Posterior vena cava (tissue), 2 donors: ENCODE measurements around the gene ATP5F1D. TPM values are rescaled to one million over a fixed set of nuclear protein-coding genes. Genes with fewer than 3 reads are reported as not detected.
A peak's percentile ranks its signal among the peaks of the same experiment; 100 is the strongest.
"Not testable (repeated sequence)": the region's sequence is repeated elsewhere in the genome, so short reads cannot be mapped to it uniquely, and the experiment has no call there.

Experiments used
- DNase-seq: peaks from one replicate; pipeline ENCODE4 v3.0.0-alpha.2; 2020; ENCODE audit warnings: low spot score
- intact Hi-C, 2 donors: fragments of 100-400 bp; cut with DNase I; formaldehyde crosslinking; loops; one replicate each; pipeline versions ENCODE4 v1.14.1 to v1.14.2; 2022 to 2023
- long read RNA-seq, 2 donors: library from polyadenylated mRNA; unstranded; transcript quantifications; one replicate each; pipeline ENCODE4 v2.0.0, GENCODE V29; 2020 to 2021
- total RNA-seq, 2 donors: library from RNA; stranded (reverse); fragmentation: NEBNext Ultra II Directional; extraction: Animal tissue kit (Norgen Biotek cat#: 25700); gene quantifications; one replicate each; pipeline ENCODE4 v1.2.1, GENCODE V29; 2021
- donor health status: DM: yes; HTN: yes; CAD: no.
- donor health status: DM: yes; HTN: yes; CAD: no.

Gene ATP5F1D
- 100 to 1,000 TPM; 125 to 137 TPM for total RNA-seq
- long read RNA-seq, donor 1, transcript ATP5F1D-202 (5 exons, 704 nt), result major isoform, 23 of 43 reads
- long read RNA-seq, donor 1, transcript ATP5F1D-201 (4 exons, 997 nt), result minor isoform, 16 of 43 reads
- long read RNA-seq, donor 1, partial matches to known transcripts, result 0 of 43 reads
- long read RNA-seq, donor 1, other reads (novel, unspliced or antisense), result 0 of 43 reads
- long read RNA-seq, donor 2, transcript ATP5F1D-201 (4 exons, 997 nt), result major isoform, 27 of 49 reads
- long read RNA-seq, donor 2, transcript ATP5F1D-202 (5 exons, 704 nt), result minor isoform, 16 of 49 reads
- long read RNA-seq, donor 2, partial matches to known transcripts, result 2 of 49 reads
- long read RNA-seq, donor 2, other reads (novel, unspliced or antisense), result 1 of 49 reads

GRCh38 chr19:1241417-1242095 is at the start of gene ATP5F1D:
TSS of gene ATP5F1D (plus strand) at chr19:1241751. CDS start at chr19:1241851, 100 bp downstream.
- intact Hi-C loops, result no loop called here
- DNase-seq, result peak; percentile 98

- intact Hi-C loops, result no loop called here
- no peak for DNase-seq
Measured at GRCh38 chr19:1199531-1199930, 42.0 kb upstream of the ATP5F1D start.

DNA sequence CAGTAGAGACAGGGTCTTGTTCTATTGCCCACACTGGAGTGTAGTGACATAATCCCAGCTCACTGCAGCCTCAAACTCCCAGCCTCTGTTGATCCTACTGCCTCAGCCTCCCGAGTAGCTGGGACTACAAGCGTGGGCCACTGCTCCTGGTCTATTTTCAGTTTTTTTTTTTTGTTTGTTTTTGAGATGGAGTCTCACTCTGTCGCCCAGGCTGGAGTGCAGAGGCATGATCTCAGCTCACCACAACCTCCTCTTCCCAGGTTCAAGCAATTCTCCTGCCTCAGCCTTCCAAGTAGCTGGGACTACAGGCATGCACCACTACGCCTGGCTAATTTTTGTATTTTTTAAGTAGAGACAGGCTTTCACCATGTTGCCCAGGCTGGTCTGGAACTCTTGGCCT is 40.9 kb upstream of the ATP5F1D start:
- intact Hi-C loops, DNase-seq: not testable (repeated sequence)

GRCh38 chr19:1205114-1206099 is 36.1 kb upstream of the ATP5F1D start, which contains the start of gene STK11:
TSS of gene STK11 (plus strand) at chr19:1205778. CDS start at chr19:1206914, 1,136 bp downstream.
- intact Hi-C loops, result no loop called here
- DNase-seq, result peak; percentile 100

DNA sequence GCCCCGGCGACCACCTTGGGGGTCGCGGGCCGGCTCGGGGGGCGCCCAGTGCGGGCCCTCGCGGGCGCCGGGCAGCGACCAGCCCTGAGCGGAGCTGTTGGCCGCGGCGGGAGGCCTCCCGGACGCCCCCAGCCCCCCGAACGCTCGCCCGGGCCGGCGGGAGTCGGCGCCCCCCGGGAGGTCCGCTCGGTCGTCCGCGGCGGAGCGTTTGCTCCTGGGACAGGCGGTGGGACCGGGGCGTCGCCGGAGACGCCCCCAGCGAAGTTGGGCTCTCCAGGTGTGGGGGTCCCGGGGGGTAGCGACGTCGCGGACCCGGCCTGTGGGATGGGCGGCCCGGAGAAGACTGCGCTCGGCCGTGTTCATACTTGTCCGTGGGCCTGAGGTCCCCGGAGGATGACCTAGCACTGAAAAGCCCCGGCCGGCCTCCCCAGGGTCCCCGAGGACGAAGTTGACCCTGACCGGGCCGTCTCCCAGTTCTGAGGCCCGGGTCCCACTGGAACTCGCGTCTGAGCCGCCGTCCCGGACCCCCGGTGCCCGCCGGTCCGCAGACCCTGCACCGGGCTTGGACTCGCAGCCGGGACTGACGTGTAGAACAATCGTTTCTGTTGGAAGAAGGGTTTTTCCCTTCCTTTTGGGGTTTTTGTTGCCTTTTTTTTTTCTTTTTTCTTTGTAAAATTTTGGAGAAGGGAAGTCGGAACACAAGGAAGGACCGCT is 35.2 kb upstream of the ATP5F1D start:
- intact Hi-C loops, result no loop called here

DNA sequence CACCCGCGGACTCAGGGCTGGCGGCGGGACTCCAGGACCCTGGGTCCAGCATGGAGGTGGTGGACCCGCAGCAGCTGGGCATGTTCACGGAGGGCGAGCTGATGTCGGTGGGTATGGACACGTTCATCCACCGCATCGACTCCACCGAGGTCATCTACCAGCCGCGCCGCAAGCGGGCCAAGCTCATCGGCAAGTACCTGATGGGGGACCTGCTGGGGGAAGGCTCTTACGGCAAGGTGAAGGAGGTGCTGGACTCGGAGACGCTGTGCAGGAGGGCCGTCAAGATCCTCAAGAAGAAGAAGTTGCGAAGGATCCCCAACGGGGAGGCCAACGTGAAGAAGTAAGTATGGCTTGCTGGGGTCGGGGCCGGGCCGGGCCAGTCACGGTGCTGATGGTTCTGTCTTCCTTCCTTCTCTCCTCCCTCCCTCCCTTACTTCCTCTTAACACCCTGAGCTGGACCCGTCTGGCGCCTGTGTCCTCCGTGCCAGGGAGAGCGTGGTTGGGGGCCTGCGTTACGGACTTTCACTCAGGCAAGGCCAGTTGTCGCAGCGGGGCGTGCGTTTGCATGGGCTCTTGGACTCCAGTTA is 34.6 kb upstream of the ATP5F1D start:
- peak; percentile 89 for DNase-seq
- intact Hi-C loops, result no loop called here

More for the DNA sequence above, 35.2 kb upstream of the ATP5F1D start:
- peak; percentile 84 for DNase-seq

- DNase-seq, intact Hi-C loops: not testable (repeated sequence)
Measured at GRCh38 chr19:1208830-1209229, 32.7 kb upstream of the ATP5F1D start.

DNA sequence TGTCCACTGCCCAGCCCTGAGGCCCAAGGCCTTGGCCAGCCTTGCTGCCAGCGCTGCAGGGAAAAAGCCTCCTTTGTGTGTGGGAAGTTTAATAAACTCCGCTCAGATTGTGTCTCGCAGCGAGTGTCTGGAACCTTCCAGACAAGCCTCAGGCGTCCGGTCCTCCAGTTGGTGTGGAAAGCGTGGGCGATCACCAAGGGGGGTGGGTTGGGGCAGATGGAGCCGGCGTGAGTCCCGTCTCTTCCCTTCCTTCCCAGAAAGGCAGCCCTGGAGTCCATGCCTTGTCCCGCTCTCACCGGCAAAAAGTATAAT is 31.4 kb upstream of the ATP5F1D start:
- intact Hi-C loops, result no loop called here
- no peak for DNase-seq

- intact Hi-C loops, result no loop called here
- DNase-seq, result no peak
Measured at GRCh38 chr19:1211494-1212234, 29.9 kb upstream of the ATP5F1D start.

DNA sequence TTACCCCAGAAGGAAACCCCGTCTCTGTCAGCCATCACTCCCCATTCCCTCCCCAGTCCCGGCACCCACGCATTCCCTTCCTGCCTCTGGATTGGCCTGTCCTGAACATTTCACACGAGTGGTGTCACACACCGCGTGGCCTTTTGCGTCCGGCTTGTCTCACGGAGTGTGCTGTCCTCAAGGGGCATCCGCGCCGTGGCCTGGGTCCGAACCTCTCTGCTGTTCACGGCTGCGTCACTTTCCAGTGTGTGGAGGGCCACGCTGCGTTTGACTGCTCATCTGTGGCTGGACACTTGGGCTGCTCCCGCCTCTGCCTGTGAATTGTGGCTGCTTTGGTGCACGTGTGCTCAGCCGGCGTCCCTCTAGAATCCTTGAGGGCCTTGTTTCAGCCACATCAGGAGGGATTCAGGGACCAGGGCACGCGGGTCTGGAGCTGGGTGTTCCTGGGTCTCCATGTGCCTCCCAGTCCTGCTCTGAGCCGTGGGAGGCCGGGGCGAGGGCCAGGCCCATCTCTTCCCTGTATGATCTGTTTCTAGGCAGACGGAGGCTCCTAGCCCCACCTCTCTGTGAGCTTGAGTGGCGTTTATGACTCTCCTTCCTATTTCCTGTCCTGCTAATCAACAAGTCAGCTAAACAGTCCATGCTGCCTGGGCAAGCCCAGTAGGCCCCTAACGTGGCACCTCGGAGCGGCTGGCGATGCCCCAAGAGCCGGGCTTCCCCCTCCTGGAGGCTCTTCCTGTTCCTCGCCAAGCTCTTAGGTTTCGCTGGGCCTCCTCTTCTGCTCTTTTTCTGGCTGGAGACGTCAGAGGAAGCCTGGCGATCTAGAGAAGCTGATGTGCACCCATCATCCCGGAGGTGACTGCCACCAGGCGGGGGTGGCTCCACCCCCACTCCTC is 27.9 kb upstream of the ATP5F1D start:
- peak; percentile 95 for DNase-seq
- intact Hi-C loops, result no loop called here

- intact Hi-C loops, result no loop called here
- no peak for DNase-seq
Measured at GRCh38 chr19:1214299-1214861, 27.2 kb upstream of the ATP5F1D start.

GRCh38 chr19:1214862-1215731 is 26.5 kb upstream of the ATP5F1D start:
- intact Hi-C loops, result no loop called here
- peak; percentile 86 for DNase-seq

DNA sequence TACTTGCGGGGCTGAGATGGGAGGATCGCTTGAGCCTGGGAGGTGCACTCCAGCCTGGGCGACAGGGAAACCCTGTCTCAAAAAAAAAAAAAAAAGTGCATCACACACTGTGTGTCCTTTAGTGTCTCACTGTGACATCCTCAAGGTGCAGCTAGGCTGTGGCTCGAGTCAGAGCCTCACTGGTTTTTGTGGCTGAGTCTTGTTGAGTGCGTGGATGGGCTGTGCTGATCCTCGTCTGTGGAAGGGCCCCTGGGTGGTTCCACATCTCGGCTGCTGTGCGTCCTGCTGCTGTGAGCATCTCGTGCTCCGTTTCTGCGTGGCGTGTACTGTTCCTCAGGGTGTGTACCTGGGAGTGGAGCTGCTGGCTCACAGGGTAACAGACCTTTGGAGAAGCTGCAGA is 24.8 kb upstream of the ATP5F1D start:
- DNase-seq, result no peak
- intact Hi-C loops, result no loop called here

DNA sequence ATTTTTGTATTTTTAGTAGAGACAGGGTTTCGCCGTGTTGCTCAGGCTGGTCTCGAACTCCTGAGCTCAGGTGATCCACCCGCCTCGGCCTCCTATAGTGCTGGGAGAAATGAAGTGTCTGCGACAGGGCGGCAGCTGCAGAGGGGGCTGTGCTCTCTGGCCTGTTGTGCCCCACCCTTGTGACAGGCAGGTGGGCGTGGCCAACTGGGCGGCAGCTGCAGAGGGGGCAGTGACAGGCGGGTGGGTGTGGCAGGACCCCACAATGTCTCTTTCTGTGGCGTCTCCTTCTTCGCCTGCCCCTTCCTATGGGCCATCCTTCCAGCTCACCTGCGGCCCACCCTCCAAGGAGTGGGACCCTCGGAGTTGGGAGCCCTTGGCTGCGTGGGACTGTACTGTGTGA is 24.2 kb upstream of the ATP5F1D start:
- intact Hi-C loops, result no loop called here
- DNase-seq, result no peak

DNA sequence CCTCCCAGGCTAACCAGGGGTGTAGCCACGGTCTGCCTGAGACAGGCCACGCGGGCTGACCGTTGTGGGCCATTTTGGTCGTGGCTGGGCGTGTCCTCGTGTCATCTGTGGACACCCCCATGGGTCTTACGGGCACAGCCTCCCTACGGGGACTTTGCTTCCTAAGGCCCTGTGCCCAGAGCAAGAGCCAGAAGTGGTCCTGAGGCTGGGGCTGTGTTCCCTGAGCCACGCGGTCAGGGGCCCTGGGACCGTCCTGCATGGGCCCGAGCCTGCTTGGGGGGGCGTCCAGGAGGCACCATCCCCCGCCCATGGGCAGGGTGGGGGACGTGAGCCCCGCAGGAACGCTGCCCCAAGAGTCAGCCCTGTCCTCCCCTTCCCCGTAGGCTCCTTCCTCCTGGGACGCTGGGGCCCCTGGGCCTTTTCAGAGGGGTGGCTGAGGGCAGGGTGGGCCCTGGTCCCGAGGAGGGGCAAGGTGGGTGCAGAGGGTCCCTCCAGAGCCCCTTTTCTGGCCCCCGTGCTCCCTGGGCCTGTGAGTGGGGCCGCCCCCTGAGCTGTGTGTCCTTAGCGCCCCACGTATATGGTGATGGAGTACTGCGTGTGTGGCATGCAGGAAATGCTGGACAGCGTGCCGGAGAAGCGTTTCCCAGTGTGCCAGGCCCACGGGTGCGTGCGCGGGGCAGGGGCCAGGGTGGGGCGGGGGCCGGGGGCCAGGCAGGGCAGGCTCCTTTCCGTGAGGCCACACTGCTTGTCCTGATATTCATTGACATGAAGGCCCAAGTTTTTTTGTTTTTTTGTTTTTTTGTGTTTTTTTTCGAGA is 22.6 kb upstream of the ATP5F1D start:
- intact Hi-C loops, result no loop called here
- no peak for DNase-seq
